HG03139 (cell line): ENCODE measurements around the gene CYP46A1.
"Not testable (repeated sequence)": the region's sequence is repeated elsewhere in the genome, so short reads cannot be mapped to it uniquely, and the experiment has no call there.

ENCODE experiments used
- ATAC-seq: cut with Tn5 transposase; IDR thresholded peaks from one replicate; pipeline ENCODE4 v1.9.1; 2021; ENCODE audit not compliant: unreplicated experiment

Gene CYP46A1

GRCh38 chr14:99656171-99656570 is 27.9 kb upstream of the CYP46A1 start:
- ATAC-seq: no peak

DNA sequence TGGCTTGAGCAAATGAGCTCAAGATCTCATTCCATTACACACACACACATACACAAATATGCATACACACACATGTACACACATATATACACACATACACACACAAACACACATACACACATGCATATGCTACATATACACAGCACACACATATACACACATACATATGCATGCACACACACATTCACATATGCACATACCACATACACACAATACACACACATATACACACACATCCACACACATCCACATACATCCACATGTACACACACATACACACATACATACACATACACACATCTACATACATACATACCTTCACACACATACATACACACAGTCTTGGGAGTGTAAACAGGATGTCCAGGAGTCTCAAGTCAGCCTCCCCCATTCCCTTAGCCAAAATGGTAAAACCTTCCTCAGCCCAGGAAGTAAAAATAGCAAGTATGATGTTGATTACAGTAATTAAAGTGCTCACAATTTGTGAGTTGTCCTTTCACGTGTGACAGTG is 26.4 kb upstream of the CYP46A1 start:
- ATAC-seq: no peak

- ATAC-seq: no peak
Observed at GRCh38 chr14:99658218-99658845, 25.8 kb upstream of the CYP46A1 start.

- no peak for ATAC-seq
Observed at GRCh38 chr14:99659333-99659741, 24.8 kb upstream of the CYP46A1 start.

GRCh38 chr14:99660006-99660566 is 24.0 kb upstream of the CYP46A1 start:
- no peak for ATAC-seq

- no peak for ATAC-seq
Observed at GRCh38 chr14:99660794-99661193, 23.3 kb upstream of the CYP46A1 start.

- ATAC-seq: not testable (repeated sequence)
Observed at GRCh38 chr14:99661206-99661605, 22.9 kb upstream of the CYP46A1 start.

GRCh38 chr14:99662846-99663245 is 21.3 kb upstream of the CYP46A1 start:
- ATAC-seq: no peak

DNA sequence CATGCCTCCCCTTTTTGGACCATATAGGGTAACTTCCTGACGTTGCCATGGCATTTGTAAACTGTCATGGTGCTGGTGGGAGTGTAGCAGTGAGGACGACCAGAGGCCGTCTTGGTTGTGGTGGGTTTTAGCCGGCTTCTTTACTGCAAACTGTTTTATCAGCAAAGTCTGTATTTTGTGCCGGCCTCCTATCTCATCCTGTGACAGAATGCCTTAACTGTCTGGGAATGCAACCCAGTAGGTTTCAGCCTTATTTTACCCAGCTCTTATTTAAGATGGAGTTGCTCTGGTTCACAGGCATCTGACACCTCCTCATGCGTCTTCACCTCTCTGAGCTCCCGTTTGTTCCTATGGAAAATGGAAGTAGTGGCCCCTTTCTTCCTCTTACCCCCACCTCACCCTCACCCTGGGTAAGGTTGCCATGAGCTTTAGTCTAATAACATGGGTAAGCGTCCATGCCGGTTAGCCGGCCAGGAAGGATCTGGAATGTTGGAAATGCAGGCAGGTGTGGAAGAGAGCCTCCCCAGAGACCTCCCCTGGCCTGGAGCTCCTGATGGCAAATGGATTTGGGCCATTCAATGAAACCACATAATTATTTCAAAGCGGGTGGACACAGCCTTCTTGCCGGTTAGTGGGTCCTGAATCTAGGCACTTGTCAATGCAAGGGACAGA is 20.6 kb upstream of the CYP46A1 start:
- ATAC-seq: no peak

- ATAC-seq: no peak
Observed at GRCh38 chr14:99664058-99664936, 19.8 kb upstream of the CYP46A1 start.

- no peak for ATAC-seq
Observed at GRCh38 chr14:99664937-99665273, 19.2 kb upstream of the CYP46A1 start.

- ATAC-seq: no peak
Observed at GRCh38 chr14:99666533-99666932, 17.6 kb upstream of the CYP46A1 start.

- no peak for ATAC-seq
Observed at GRCh38 chr14:99667045-99667444, 17.1 kb upstream of the CYP46A1 start.

- no peak for ATAC-seq
Observed at GRCh38 chr14:99667821-99668220, 16.3 kb upstream of the CYP46A1 start.

GRCh38 chr14:99668307-99669295 is 15.5 kb upstream of the CYP46A1 start:
- ATAC-seq: no peak

DNA sequence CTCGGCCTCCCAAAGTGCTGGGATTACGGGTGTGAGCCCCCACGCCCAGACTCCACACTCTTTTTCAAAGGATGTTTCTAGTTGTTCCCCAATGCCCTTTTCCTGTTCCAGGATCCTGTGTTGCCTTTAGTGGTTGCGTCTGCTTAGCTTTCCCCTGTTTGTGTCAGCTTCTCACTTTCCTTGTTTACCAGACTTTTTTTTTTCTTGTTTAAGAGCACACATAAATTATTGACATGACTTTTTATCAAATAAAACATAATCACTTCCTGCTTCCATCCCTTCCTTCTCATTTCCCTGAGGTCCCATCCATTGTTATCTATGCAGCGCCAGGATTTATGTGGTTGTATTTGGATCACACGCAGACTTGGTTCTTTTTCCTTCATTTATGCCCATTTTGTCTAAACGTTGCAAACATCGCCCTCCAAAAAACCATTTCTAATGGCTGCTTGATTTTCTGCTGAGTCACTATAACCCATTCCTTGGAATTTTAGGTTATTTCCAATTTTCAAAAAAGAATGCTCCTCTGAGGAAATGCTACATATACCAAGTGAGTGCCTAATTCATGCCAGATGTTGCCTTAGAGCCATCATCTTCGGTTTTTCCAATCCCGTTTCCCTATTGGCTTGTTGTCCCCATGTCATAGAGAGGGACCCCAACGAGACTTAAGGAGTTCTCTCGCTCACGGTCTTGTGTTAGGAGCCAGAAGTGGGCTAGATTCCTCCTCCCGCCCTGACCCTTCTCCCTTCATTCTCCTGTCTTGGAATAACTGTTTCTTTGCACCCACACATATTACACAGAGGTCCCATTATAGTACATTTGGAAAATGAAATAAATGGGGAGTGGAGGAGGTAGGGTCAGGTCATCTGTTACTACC is 13.5 kb upstream of the CYP46A1 start:
- no peak for ATAC-seq

DNA sequence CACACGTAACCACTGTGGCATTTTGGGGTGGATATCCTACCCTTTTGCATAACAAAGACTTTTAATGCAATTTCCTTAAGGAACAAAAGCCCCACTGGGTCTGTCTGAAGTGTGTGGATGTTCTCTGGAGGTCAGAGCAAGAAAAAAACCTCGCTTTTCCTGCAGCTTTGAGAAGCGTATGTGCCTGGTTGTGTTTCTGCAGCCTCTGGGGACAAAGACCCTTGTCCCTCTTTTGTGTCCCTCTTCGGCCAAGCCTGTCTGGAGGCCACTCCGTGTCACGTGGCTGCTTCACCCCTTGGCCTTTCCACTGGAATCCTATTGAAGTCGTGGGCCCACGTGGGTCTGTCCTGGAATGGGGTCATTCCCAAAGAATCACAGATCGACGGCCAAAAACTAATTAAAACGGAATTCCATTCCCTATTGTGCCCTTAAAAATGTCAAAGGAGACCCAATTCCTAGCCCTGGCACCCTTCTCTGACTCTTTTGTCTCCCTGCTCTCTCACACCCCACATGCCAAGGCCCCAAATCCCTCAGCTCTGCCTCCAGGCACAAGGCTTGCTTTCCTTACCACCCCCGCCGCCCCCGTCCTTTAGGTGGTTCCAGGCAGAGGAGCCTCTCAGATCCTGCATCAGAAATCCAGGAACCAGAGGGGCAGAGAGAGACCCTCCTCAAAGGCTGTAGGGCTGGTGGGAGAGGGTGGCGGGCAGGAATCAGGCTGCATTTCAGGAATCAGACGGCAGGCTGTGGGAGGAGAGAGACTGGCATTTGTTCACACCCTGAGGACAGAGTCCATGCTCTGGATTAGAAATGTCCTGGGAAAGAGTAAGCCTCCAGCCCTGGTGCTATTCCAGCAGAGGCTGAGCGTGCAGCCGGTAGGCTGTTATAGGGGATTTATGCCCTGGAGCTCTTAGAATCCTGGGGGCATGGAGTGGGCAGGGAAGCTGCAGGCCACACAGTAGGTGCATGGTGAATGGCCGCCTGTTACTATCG is 12.6 kb upstream of the CYP46A1 start:
- no peak for ATAC-seq
